HG03139 (cell line): ENCODE results near the gene JARID2.

ENCODE experiments used
- ATAC-seq: cut with Tn5 transposase; IDR thresholded peaks from one replicate; pipeline ENCODE4 v1.9.1; 2021; ENCODE audit not compliant: unreplicated experiment

Gene JARID2

DNA sequence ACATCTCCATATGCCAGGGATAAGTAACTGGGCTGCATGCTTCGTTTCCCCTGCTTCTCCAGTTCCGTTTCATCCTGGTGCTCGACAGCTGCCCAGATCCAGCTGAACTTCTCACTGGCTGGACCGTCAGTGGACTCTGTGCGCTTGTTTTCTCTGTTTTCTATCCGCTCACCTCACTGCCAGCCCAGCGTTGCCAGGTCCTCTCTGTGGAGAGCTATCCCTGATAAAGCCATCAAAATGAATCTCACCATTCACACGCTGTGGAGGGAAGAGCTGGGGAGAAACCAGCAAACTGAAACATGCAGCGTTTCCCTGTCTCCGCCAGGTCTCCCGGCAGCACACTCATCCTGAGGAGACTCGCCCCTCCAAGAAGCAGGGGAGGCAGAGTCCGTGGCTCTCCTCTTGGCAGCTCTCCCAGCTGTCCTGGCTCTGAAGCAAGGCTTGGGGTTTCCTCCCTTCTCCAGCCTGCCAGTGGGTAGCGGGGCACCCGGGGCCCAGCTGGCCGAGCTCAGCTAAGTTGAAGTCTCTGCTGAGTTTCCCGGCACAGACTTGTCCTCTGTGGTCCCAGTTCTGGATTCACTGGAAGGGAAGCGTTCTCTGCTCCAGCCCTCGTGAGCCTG is 256.1 kb downstream of the JARID2 start:
- ATAC-seq: no peak

DNA sequence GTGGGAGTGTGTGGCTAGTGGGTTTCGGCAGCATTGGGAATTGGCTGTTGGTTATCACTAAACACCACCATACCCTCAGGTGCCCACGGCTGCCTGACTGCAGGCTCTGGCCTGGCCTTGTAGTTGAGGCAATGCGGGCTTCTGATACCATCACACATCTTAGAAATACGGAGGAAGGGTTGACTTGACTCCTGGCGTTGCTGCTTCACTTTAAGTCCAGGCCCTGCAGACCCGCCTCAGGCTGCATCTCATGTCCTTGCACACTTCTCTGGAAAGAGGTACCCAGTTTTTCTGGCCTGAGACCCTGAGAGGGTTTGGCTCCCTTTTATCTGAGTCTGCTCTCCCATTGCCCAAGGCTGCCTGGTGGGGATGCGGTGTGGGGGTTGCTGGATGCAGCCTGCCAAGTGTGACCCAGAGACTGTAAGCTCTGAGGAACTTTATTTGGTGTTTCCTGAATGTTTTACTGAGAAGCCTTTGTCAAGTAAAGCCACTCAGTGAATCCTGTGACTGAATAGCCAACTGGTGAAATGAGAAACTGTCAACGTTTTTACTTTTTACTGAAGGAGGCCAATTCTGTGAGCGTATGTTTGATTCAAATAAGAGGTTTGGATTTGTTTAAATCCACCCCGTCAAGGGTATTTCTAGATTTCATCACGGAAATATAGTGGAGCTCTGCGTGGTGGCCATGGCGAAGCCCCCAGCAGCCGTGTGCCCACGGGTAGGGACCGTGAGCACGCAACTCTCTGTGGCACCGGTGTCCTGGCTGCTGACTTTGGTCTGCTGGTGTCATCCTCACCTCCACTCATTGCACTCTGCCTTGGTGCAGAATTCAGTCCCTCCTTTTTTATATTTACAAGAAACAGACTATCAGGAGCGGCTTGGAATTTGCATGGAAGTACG is 256.8 kb downstream of the JARID2 start:
- no peak for ATAC-seq

DNA sequence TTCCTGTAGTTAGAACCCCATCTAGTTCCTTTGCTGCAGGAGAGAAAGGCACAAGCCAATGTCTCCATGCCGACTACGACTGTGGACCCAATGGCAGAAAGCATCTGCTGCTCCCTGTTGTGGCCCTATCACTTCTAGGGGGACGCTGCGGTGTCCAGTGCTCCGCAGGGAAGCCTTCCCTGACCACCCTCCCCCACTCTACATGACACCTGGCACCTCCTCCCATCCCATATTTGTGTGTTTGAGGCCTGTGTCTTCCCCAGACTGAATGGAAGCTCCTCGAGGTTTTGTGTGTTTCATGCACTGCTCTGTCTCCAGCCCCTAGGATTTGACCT is 257.4 kb downstream of the JARID2 start:
- no peak for ATAC-seq

DNA sequence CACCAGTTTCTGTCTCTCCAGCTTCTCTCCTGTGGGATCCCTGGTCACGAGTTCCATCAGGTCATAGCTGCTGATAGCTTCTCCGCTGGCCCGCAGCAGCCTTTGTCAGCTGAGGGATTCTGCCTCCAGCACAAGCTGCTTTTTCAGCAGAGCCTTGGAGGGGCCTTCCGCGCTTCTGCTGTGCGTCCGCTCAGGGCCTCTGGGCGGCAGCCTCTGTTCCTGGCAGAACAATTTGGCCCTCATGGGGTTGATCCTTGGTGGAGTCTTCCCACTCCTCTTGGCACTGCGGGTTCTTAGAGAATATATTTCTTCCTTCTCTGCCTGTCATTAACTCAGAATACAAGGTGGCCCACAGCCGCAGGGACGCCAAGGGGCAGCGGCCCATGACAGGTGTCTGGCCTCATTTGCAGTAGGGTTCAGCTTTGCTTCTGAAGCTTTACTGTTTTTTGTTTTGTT is 258.2 kb downstream of the JARID2 start:
- no peak for ATAC-seq

DNA sequence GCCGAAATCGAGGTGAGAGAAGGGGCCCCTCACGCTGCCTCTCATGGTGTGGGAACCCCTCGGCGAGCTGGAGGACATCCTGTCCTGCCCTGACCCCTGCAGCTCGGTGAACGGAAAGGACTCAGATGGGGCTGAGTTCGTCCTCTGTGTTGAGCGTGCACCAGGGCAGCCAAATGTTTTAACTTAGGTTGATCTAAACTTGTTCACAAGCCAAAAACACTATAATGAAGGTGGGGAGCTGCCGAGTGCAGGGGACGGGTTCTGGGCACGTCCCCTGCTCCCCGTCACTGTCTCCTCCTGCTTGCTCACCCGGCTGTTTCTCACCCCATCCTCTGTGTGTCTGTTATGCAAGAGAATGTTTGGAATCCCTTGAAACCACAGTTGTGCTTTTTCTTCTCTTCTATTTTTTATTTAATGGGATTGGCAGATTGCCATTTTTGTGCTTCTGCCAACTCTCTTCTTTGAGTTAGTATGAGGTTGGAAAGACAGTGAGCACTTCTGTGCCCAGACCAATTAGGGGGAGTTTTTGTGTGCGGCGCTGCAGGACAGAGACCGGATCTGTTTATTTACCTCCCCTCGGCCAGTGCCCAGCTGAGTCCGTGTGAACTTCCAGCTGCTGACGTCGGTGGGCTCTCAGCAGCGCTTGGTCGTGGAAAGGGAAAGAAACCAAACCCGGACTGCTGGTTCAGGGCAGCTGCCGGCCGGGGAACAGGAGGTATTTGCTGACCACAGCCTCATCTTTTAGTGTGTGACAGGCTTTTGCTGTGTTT is 258.9 kb downstream of the JARID2 start:
- no peak for ATAC-seq

DNA sequence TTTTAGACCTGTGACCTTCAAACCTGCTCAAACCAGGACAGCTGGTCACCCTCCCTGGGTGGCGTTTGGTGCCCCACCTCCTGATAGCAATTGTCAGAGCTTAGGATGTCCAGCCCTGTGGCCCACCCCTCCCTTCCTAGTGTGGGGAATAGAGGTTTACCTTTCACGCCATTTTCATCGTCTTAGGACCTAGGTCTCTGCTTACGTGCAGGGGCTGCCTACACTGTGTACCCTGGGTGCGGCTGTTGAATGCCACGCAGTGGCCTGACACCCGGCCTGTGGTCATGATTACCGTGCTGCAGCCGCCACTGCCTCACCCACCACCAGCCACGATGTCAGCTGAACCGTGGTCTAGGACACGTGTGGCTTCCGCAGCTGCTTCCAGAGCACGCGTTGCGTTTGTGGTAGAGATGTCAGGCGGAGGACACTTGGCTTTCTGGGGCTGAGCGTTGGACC is 259.6 kb downstream of the JARID2 start:
- no peak for ATAC-seq

DNA sequence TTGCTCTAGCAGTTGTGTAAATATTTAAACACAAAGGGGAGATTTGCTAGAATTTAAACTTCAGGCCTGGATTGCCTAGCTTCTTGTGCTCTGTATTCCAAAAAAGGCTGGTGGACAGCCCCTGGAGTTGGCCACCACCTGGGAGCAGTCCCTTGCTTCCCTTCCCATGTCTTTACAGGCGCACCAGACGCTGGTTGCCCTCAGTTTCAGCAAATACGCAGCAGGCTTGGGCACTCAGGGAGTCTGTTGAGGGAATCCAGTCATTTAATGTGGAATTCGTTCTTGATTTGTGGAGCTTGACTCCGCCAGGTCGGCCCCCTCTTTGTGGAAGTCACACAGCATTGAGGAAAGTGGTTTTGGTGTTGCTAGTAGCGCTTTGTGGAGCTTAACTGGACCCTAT is 260.2 kb downstream of the JARID2 start:
- ATAC-seq: no peak

DNA sequence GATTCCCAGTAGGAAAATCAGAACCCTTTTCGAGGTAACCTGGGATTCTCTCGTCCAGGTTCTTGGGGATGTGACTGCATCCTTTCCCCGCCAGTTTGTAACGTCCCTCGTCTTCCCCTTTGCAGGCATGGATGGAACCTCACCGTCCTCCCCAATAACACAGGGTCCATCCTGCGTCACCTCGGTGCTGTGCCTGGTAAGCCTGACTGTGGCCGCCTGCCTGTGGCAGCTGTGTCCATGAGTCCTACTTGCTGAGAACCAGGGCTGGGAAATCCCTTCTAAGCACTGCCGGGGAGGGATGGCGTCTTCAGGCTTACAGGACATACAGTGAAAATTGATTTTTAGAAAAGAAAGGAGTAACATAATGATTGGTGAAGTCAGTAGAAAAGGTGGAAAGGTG is 261.4 kb downstream of the JARID2 start:
- ATAC-seq: no peak

DNA sequence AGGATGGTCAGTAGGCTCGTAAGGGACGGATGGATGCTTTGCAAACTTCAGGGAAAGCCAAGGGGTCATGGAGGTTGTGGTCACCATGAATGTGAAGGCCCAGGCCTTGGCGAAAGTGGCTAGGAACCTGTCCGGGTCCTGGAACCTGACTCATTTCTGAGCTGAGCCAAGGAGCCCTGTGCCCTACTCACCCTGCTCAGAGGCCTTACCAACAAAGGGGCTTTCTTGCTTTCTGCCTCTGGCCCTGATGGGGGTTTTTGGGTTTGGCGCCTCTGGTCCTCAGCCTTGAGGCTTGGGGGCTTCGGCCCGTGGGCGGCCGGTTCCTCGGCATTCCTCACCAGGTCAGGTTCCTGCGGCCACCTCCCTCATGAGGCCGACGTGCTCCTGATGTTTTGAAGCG is 261.9 kb downstream of the JARID2 start:
- ATAC-seq: no peak

DNA sequence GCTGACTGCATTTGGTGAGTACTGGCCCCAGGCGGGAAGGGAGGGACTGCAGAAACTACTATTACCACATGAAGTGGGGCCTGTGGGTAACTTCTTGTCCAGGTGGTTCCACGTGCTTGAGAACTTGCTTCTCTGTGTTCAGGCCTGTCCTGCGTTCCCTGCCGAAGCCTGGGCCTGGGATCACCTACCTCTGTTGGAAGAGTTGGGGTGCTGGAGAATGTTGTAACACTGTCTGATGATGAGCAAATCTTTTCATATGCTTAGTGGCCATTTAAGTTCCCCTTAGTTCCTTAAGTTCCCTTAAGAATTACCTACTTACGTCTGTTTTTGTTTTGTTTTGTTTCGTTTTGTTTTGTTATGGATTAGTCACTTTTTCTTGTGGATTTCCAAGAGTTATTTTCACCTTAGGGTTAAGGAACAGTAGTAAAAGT is 262.6 kb downstream of the JARID2 start:
- no peak for ATAC-seq

DNA sequence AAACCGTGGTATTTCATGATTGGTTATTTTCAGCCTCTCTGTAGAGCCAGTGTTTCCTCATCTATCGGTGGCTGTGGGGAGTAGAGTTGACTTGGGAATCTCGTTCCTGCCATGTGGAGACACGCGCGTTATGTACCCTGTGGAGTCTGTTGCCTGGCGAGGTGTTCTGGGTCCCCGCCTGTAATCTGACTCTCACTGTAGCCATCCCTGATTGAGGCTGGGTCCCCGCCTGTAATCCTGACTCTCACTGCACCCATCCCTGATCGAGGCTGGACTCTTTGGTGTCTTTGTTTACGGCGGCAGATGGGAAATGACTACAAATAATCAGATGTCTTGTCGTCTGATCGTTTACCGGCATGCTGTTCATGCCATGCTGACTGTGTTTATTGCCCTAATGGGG is 263.1 kb downstream of the JARID2 start:
- ATAC-seq: no peak

DNA sequence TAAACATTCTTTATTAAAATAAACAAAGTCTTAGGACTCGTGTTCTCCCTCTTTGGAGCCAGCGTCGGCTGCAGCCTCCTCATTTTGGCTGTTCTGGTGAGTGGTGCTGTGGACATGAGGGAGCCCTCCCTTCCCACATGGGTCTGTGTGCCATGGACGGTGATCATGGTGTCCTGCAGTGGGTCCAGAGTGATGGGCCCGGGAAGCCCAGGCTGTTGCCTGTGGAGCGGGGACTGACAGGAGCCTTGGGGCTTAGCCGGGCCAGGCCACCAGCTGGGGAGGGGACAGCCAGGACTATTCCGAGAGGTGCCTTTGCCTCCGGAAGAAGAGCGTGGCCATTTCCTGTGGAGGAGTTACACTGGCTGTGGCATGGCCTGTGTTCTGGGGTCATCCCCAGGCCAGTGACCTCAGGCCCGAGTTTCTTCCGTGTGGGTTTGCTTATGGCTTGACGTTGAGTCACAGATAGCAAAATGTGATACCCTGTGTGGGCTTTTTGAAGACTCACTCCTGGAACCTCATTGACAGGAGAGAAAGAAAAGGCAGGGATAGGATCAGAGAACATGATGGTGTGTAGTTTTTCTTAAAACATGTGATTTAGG is 263.6 kb downstream of the JARID2 start:
- no peak for ATAC-seq

DNA sequence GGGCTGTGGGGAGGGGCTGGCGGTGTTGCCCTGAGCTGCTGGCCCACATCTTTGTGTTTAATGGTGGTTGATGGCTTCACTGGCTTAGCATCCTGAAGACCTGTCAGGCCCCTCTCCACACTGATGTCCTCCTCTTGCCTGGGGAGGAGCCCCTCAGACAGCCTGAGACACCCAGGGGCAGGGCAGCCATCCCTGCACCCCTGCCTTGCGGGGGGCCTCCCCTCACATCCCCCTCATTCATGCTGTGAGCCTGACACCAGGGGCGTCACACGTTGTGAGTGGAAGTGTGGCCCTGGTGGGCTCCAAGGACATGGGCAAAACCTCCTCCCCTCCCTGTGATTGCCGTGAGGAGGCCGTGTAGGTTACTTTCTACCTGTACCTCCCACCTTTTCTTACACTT is 264.3 kb downstream of the JARID2 start:
- no peak for ATAC-seq

DNA sequence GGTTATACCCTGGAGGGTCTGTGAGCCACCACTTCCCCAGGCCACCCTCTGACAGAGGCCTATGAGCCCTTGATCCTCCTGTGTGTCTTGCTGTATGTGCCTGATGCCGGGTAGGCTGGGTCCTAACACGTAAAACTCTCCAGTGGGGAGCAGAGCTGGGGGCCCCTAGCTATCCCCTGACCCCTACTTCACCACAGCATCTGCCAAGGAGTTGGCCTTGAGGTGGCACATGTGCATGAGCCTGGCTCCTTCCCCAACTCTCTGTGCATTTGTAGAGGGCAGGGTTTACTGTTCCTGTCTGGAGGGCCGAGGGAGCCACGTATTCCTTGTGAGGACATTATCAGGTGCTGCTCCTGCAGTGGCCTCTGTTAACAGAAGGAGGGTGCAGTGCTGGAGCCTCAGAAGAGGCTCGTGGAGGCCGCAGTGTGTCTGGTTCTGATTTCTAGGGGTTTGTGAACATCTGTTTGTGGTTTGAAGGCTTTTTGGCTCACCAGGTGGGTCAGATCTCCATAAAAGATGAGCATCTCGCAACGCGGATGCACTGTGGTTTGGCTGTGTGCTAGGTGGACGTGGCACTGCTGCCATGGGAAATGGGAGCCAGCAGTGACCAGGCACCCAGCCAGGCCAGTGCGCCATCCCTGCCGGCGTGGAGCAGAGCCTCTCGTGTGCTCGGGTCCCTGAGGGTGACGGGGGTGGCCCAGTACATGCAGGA is 264.8 kb downstream of the JARID2 start:
- no peak for ATAC-seq

DNA sequence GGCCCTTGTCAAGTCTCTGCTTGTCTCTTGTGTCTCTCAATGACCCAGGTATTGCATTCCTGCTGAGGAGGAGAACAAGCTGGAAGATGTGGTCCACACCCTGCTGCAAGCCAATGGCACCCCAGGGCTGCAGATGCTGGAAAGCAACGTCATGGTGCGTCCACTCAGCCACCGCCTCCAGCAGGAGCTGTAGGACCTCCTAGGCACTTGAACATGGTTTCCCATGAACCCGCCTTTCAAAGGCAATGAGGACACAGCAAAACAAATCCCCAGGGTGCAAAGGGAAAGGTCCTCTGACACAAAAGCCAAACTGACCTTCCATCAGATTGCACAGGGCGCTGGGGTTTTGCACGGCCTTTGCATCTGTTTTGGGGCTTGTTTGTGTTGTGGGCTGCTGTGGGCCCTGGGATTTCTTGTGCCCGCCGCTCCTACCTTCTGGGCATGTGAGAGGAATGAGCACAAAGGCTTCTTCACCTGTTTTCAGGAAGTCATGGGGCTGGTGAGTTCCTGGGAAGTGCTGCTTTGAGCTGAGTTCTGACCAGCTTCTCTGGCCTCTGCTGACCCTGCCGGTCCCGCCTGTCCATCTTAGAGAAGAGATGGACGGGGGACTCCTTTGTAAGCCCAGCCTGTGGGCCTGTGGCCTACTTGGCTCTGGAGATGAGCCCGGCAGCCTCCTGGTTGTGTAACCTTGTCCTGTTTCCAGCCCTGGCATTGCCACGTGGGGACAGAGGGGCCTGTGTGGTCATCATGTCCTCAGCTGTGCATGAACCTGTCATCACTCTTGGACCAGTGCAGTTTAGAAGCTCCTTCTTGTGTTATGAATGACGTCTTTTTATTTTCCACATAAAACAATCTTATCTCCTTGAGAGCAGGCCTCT is 265.6 kb downstream of the JARID2 start:
- ATAC-seq: no peak

DNA sequence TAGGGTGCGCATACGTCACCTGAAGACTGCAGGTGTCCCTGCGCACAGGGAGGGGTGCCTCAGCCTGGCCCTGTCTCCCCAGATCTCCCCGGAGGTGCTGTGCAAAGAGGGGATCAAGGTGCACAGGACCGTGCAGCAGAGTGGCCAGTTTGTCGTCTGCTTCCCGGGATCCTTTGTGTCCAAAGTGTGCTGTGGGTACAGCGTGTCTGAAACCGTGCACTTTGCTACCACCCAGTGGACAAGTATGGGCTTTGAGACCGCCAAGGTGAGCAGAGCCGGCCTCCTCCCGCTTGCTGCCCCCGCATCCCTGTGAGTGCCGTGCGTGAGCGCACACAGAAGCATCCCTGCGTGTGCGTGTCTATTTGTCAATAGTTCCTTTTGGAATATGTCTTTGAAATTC is 266.3 kb downstream of the JARID2 start:
- no peak for ATAC-seq

DNA sequence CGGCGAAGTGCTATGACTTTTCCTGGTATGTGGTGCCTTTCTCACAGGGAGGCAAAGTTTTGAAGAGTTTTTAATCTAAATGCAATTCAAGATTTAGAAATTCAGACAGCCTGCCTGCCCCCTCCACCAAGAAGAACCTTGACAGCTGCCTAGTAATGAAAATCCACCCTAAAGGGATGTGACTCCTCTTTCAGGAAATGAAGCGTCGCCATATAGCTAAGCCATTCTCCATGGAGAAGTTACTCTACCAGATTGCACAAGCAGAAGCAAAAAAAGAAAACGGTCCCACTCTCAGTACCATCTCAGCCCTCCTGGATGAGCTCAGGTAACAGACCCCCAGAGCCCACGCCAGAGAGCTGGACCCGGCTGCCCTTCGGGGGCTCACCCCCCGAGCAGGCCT is 266.9 kb downstream of the JARID2 start:
- no peak for ATAC-seq

DNA sequence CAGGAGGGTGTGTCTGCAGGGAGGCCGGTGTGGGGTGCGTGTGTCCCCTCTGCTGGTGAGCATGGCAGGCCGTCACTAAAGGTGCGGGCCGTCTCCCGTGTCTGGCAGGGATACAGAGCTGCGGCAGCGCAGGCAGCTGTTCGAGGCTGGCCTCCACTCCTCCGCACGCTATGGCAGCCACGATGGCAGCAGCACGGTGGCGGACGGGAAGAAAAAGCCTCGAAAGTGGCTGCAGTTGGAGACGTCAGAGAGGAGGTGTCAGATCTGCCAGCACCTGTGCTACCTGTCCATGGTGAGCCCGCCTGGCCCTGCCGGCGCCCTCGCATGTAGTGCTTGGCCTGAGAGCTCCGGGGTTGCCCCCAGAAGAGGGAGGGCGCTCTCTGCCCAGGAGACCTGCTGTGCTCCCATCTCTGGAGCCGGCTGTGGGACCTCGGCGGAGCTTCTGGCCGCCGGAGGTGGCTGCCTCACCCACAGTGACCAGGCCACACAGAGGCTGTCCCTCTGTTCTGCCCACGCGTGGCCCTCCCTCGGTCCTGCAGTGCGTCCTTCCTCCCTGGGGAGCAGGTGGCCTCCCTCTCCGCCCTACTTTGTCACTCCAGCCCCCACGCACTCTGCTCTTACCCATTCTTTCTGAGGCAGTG is 267.4 kb downstream of the JARID2 start:
- ATAC-seq: no peak
